ENCODE data around the gene MAN1A1.

Gene MAN1A1

DNA sequence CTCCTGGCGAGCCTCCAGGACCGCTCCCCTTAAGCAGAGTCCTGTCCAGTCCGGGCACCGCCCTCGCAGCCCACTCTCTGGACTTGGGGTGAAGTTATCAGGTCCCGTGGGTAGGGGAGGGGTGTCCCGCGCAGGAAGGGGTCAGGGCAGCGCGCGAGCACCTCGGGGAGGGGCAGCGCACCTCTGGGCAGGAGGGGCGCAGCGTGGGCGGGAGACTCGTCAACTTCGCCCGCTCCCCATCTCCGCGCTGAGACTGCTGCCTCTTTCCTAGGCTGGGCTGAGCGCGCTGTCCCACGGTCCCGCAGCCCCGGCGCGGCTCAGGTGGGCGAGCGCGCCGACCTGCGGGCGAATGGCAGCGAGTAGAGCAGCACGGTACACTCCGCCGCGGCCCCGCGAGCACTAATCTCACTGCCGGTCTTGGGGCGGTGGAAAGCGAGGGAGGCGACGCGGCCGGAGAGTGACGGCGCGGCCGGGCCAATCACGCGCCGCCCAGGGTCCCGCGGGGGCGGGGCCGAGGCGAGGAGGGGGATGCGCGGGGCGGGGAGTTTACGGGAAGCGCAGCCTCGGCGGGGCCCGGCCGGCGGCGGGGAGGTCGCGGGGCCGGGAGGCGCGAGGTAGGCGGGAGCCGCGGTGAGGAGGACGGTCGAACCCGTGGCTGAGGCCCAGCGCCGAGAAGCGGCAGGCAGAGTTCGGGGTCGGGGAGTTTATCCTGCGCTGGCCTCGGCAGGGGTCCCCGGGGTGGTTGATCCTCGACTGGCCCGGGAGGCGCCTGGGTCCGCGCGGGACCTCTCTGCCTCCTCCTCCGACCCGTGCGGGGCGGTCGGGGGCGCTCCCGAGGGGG lies at the start of gene MAN1A1:
Gene MAN1A1 (minus strand): TSS at position 401 of the 841 bp plus-strand sequence. CDS start 696 bp downstream, outside the sequence.
- Mint-ChIP-seq H3K4me1 (peaks cover 46% of the 10 kb centered on the region), H3K9me3 (no peaks in the 10 kb centered on the region), H3K4me3 (peak within 1 kb of the TSS; percentile 91), H3K36me3 (ENCODE audit: low read depth) (peaks cover 7% of the 10 kb centered on the region), H3K27ac (no peak within 1 kb of the TSS), H3K27me3 (ENCODE audit: low read depth, poor library complexity) (peaks cover 3% of the 10 kb centered on the region)
- TF ChIP-seq, protein P1, sequence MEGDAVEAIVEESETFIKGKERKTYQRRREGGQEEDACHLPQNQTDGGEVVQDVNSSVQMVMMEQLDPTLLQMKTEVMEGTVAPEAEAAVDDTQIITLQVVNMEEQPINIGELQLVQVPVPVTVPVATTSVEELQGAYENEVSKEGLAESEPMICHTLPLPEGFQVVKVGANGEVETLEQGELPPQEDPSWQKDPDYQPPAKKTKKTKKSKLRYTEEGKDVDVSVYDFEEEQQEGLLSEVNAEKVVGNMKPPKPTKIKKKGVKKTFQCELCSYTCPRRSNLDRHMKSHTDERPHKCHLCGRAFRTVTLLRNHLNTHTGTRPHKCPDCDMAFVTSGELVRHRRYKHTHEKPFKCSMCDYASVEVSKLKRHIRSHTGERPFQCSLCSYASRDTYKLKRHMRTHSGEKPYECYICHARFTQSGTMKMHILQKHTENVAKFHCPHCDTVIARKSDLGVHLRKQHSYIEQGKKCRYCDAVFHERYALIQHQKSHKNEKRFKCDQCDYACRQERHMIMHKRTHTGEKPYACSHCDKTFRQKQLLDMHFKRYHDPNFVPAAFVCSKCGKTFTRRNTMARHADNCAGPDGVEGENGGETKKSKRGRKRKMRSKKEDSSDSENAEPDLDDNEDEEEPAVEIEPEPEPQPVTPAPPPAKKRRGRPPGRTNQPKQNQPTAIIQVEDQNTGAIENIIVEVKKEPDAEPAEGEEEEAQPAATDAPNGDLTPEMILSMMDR (IDR thresholded peaks at IDR 0.05), result no peak
- DNase-seq, result peak; percentile 94

DNA sequence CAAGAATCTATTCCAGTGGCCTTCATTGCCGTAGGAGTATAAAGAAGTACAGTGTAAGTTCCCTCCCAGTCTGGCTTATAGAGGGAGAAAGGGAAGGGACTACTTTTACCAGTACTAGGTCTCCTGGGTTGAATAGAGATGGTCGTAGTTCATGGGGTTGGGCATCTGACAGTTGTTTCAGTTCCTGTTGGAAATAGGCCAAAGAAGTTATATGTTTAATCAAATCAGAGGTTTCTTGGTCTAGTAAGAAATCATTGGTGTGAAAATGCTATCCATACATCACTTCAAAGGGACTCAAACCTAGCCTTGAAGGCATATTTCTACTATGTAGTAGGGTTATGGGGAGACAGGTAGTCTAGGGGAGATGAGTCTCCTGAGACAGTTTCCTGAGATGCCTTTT lies 45.6 kb upstream of the MAN1A1 start:
- Mint-ChIP-seq H3K4me1 (no peaks in the 10 kb centered on the region), H3K36me3 (ENCODE audit: low read depth) (peaks cover 6% of the 10 kb centered on the region), H3K27ac (no peak overlapping the region), H3K4me3 (no peak overlapping the region), H3K27me3 (ENCODE audit: low read depth, poor library complexity) (peaks cover 6% of the 10 kb centered on the region), H3K9me3 (peaks cover 16% of the 10 kb centered on the region)
- TF ChIP-seq, protein P1 (IDR thresholded peaks at IDR 0.05), result no peak
- DNase-seq, result no peak

DNA sequence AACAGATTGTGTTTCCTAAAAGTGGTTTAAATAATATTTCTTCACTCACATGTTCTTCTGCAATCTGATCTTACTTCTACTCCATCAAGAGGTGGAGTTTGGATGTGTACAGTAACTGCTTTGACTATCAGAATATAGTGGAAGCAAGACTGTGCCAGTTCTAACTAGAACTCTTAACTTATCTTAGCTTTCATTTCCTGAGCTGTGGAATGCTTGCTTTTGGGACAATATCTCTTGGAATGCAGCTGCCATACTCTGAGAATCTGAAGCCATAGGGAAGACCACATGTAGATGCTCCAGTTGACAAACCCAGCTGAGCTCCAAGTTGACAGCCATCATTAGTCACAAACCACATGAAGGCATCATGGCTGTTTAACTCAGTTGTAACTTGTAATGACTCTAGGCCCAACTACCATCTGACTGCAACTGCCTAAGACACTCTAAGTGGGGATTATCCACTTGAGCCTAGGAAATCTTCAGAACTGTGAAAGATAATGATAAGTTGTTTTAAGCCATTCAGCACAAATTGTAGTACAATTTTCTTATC lies 40.8 kb upstream of the MAN1A1 start:
- Mint-ChIP-seq H3K9me3 (peaks cover 12% of the 10 kb centered on the region), H3K36me3 (ENCODE audit: low read depth) (no peaks in the 10 kb centered on the region), H3K4me3 (no peak overlapping the region), H3K4me1 (no peaks in the 10 kb centered on the region), H3K27me3 (ENCODE audit: low read depth, poor library complexity) (peaks cover 6% of the 10 kb centered on the region), H3K27ac (no peak overlapping the region)
- TF ChIP-seq, protein P1 (IDR thresholded peaks at IDR 0.05), result no peak
- no peak for DNase-seq

DNA sequence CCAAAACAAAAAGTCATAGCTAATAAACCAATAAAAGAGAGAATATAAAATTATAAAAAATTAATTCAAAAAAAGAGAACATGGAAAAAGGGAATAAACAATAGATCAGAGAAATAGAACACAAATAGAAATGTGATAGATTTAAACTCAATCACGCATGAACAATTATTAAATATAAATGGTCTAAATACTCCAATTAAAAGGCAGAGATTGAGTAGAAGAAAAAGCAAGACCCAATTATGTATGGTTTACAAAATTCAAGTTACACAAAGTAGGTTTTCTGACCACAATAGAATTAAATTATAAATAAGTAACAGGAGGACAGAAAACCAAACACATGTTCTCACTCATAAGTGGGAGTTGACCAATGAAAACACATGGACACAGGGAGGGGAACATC lies 36.4 kb upstream of the MAN1A1 start:
- Mint-ChIP-seq H3K4me3 (no peak overlapping the region), H3K4me1 (no peaks in the 10 kb centered on the region), H3K36me3 (ENCODE audit: low read depth) (no peaks in the 10 kb centered on the region), H3K27me3 (ENCODE audit: low read depth, poor library complexity) (no peaks in the 10 kb centered on the region), H3K27ac (no peak overlapping the region), H3K9me3 (peaks cover 27% of the 10 kb centered on the region)
- TF ChIP-seq, protein P1 (IDR thresholded peaks at IDR 0.05), result no peak
- DNase-seq, result no peak

DNA sequence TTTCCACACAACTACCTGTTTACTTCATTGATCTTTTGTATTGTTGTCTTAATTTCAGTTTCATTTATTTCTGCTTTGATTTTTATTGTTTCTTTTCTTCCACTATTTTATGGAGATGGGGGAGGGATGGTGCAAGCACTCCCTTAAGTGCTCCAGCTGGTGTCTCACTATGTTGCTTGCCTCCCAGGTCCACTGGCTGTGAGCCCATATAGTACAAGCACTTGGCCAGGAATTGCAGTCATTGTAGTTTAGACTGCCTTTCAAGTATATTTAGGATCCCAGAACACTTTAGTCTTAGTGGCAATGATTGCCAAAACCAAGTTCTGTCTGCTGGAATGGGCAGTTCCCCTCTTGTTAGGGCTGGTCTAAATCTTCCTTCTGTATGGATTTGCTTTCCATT lies 34.9 kb upstream of the MAN1A1 start:
- DNase-seq, result no peak
- Mint-ChIP-seq H3K4me1 (no peaks in the 10 kb centered on the region), H3K36me3 (ENCODE audit: low read depth) (no peaks in the 10 kb centered on the region), H3K4me3 (no peak overlapping the region), H3K27ac (no peak overlapping the region), H3K27me3 (ENCODE audit: low read depth, poor library complexity) (no peaks in the 10 kb centered on the region), H3K9me3 (peaks cover 34% of the 10 kb centered on the region)
- TF ChIP-seq, protein P1 (IDR thresholded peaks at IDR 0.05), result no peak
